Anterior cingulate cortex (tissue), 58 donors: ENCODE data around the gene SH3BGRL2.

Source experiments
- DNase-seq, 58 donors: peaks; one replicate each; lab custom pipeline; 2025; lab: John Stamatoyannopoulos, UW

Gene SH3BGRL2

GRCh38 chr6:79630883-79631692 is at the start of gene SH3BGRL2:
Gene SH3BGRL2 (plus strand): TSS chr6:79631329. CDS start chr6:79631462, 133 bp downstream.
- peak in 57 of 58 donors; percentile 17 to 91 (median 53) for DNase-seq

- no peak for DNase-seq
Observed at GRCh38 chr6:79584332-79584731, 46.8 kb upstream of the SH3BGRL2 start.

DNA sequence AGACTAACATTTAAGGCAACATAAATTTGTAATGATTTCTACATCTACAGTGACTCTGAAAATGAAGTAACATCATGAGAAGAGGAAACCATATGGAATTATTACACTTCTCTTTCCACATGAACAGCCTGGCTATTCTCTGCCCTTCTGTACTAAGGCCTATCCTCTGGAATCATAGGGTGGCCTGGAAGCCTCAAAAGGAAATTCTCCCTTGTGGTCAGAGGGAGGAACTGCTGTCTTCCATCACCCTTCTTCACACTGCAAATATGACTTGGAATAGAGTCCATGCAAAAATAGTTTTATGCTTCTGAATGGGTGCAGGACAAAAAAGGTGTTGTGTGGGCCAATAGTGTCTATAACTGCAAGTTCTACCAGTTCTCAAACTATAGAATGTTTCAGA is 44.6 kb upstream of the SH3BGRL2 start:
- DNase-seq: no peak

DNA sequence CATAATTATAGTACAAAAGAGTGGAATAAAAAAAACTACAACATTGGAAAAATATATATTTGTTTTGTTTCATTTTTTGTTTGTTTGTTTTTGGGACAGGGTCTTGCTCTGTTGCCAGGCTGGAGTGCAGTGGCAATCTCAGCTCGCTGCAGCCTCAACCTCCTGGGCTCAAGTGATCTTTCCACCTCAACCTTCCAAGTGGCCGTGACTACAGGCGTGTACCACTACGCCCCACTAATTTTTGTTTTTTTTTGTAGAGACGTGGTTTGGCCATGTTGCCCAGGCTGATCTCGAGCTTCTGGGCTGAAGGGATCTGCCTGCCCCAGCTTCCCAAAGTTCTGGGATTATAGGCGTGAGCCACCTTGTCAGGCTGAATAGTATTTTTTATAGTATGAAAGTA is 41.4 kb upstream of the SH3BGRL2 start:
- no peak for DNase-seq

DNA sequence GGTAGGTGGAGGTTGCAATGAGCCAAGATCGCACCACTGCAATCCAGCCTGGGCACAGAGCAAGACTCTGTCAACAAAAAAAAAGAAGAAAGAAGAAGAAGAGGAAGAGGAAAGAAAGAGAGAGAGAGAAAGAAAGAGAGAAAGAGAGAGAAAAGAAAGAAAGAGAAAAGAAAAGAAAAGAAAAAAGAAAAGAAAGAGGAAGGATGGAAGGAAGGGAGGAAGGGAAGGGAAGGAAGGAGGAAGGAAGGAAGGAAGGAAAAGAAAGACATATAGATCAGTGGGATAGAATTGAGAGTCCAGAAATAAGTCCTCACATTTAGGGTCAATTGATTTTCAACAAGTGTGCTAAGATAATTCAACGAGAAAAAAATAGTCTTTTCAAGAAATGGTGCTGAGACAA is 34.0 kb upstream of the SH3BGRL2 start:
- DNase-seq: no peak

- no peak for DNase-seq
Observed at GRCh38 chr6:79598012-79598411, 33.1 kb upstream of the SH3BGRL2 start.

GRCh38 chr6:79599725-79600259 is 31.3 kb upstream of the SH3BGRL2 start:
- no peak for DNase-seq

- no peak for DNase-seq
Observed at GRCh38 chr6:79600313-79600712, 30.8 kb upstream of the SH3BGRL2 start.

- DNase-seq: peak in 1 of 58 donors; percentile 5
Observed at GRCh38 chr6:79600812-79601609, 30.1 kb upstream of the SH3BGRL2 start.

DNA sequence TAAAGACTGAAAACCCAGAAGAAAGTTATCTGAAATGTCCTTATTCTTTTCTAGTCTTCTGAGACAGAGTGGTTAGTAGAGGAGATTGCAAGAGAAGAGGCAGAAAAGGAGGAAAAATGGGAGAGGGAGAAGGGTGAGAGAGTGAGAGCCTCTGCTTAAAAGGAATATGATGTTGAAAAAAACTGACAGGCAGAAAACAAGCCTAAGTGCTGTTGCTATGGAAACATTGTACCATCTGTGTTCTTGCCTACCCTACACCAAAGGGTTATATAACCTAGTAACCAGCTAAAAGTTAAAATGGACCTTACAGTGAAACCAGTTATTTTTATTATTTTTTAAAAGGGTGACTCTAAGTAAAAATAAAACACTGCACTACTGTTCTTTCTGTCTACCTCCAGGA is 28.3 kb upstream of the SH3BGRL2 start:
- DNase-seq: peak in 1 of 58 donors; percentile 35

- DNase-seq: peak in 4 of 58 donors; percentile 5 to 46 (median 16)
Observed at GRCh38 chr6:79604583-79605037, 26.5 kb upstream of the SH3BGRL2 start.

DNA sequence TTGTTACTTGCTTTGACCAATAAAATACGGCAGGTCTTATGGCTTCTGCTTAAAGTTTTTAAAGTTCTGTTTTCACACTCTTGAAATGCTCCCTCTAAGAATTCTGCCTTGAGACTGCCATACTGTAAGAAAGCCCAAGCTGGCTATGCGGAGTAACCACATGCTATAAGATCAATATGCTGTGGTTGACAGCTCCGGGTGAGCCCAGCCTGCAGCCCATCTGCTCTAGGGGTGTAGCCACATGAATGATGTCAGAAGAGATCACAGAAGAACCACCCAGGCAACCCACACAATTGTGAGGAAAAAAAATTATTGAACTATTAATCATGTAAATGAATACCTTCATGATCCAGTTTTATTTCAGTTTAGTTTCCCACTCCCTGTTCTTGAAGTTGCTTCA is 26.1 kb upstream of the SH3BGRL2 start:
- no peak for DNase-seq

- no peak for DNase-seq
Observed at GRCh38 chr6:79605968-79606764, 25.0 kb upstream of the SH3BGRL2 start.

- DNase-seq: no peak
Observed at GRCh38 chr6:79607000-79607399, 24.1 kb upstream of the SH3BGRL2 start.

GRCh38 chr6:79608334-79609224 is 22.6 kb upstream of the SH3BGRL2 start:
- peak in 7 of 58 donors; percentile 10 to 63 (median 27) for DNase-seq

- no peak for DNase-seq
Observed at GRCh38 chr6:79609225-79609595, 21.9 kb upstream of the SH3BGRL2 start.

DNA sequence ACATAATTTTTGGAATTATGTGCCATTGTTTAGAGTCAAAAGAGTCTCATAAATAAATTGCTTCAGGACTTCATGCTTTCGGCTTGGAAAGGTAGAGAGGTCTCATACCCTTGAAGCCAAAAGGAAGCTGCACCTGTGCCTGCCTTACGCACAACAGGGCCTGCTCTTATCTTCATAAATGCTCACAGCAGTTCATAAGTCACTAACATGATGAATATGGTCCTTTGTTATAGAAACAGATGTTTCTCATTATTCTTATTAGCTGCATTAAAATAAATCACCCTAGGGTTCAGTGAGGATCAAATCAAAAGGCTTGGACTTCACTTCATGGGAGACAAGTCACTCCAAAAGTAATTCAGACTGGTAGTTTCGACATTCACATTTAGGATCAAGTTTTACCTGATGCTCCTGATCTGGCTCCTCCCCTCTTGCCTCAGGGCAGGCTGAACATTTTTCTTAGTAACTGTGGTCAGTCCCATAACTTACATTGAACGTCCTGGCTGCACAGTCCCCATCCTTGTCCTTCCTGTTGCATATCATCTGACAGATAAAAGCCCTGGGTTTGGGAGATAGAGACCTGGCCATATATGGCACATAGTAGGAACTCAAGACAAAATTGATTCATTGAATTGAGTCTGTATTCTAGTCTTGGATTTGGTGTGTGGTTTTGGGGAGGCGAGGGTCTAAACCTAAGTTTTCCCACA is 20.7 kb upstream of the SH3BGRL2 start:
- no peak for DNase-seq

DNA sequence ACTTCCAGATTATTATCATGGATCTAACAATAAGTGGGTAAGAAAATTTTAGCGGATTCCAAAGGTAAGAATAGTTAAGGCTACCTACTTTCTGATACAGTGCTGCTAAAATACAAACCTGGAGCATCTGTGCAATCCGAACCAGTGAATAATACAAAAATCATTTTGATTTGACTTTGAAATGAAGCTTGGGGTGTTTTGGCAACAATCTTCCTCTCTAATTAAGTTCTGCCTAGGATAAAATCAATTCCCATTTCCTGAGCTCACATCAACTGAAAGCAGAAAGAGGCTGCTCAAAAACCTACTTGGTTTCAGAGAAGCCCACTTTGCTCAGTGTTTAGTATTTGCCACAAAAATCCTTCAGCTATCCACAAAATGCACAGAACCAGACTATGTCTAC is 18.7 kb upstream of the SH3BGRL2 start:
- DNase-seq: no peak

GRCh38 chr6:79612918-79613317 is 18.2 kb upstream of the SH3BGRL2 start:
- DNase-seq: no peak
